Type B pancreatic cell (in vitro differentiated cells): ENCODE measurements around the gene GGA2. TPM values are rescaled to one million over a fixed set of nuclear protein-coding genes. Genes with fewer than 3 reads are reported as not detected.
"Not testable (repeated sequence)": the region's sequence is repeated elsewhere in the genome, so short reads cannot be mapped to it uniquely, and the experiment has no call there.

Experiments used
- DNase-seq: peaks from one replicate; pipeline ENCODE4 v3.0.0; 2021; ENCODE audit warnings: mixed read lengths; ENCODE audit not compliant: unreplicated experiment; ENCODE audit errors: extremely low spot score
- H3K27ac Mint-ChIP-seq: 2 replicates; pipeline ENCODE4 v1.8.0; 2021; ENCODE audit warnings: mild to moderate bottlenecking, mixed read lengths
- H3K27me3 Mint-ChIP-seq: 2 replicates; pipeline ENCODE4 v1.8.0; 2021; ENCODE audit warnings: mixed read lengths
- H3K36me3 Mint-ChIP-seq: 2 replicates; pipeline ENCODE4 v1.8.0; 2021; ENCODE audit warnings: mixed read lengths
- H3K4me1 Mint-ChIP-seq: one replicate; pipeline ENCODE4 v1.8.0; 2021; ENCODE audit warnings: mixed read lengths; ENCODE audit not compliant: unreplicated experiment
- H3K4me3 Mint-ChIP-seq: 2 replicates; pipeline ENCODE4 v1.8.0; 2021; ENCODE audit warnings: mild to moderate bottlenecking, mixed read lengths
- H3K9me3 Mint-ChIP-seq: 2 replicates; pipeline ENCODE4 v1.8.0; 2021; ENCODE audit warnings: mixed read lengths
- CTCF ChIP-seq: fragments of 200-600 bp; sonication (generic); conservative IDR thresholded peaks from 2 replicates; pipeline ENCODE4 v1.5.0; 2021; ENCODE audit warnings: antibody characterized with exemption, mild to moderate bottlenecking
- total RNA-seq: library from RNA; stranded (reverse); gene quantifications from 2 replicates; pipeline ENCODE4 v1.2.1, GENCODE V29; 2021; ENCODE audit warnings: low replicate concordance

GGA2 gene
- total RNA-seq, 1 donor from 2014 or later, result 105 TPM

GRCh38 chr16:23485257-23485614 lies 25.1 kb downstream of the GGA2 start:
- no peak for TF ChIP-seq CTCF
- Mint-ChIP-seq H3K4me1 (no peaks in the 10 kb centered on the region), H3K4me3 (no peak overlapping the region), H3K27me3 (no peaks in the 10 kb centered on the region), H3K36me3 (peaks cover 10% of the 10 kb centered on the region), H3K9me3 (no peaks in the 10 kb centered on the region), H3K27ac (no peak overlapping the region)
- no peak for DNase-seq

- Mint-ChIP-seq H3K27me3 (no peaks in the 10 kb centered on the region), H3K27ac (no peak overlapping the region), H3K4me1 (no peaks in the 10 kb centered on the region), H3K4me3 (no peak overlapping the region), H3K9me3 (no peaks in the 10 kb centered on the region), H3K36me3 (peaks cover 10% of the 10 kb centered on the region)
- no peak for TF ChIP-seq CTCF
- DNase-seq, result no peak
Measured at GRCh38 chr16:23484510-23485256, 25.6 kb downstream of the GGA2 start.

GRCh38 chr16:23483492-23483891 lies 26.8 kb downstream of the GGA2 start:
- DNase-seq, H3K27ac Mint-ChIP-seq, H3K4me3 Mint-ChIP-seq, H3K9me3 Mint-ChIP-seq, H3K4me1 Mint-ChIP-seq, H3K27me3 Mint-ChIP-seq: not testable (repeated sequence)
- peaks cover 16% of the 10 kb centered on the region for H3K36me3 Mint-ChIP-seq

- no peak for DNase-seq
- no peaks in the 10 kb centered on the region for H3K9me3 Mint-ChIP-seq
- H3K4me1 Mint-ChIP-seq, result no peaks in the 10 kb centered on the region
- no peak for TF ChIP-seq CTCF
- H3K36me3 Mint-ChIP-seq, result peaks cover 16% of the 10 kb centered on the region
- H3K4me3 Mint-ChIP-seq, result no peak overlapping the region
- H3K27ac Mint-ChIP-seq, result no peak overlapping the region
- H3K27me3 Mint-ChIP-seq, result no peaks in the 10 kb centered on the region
Measured at GRCh38 chr16:23482778-23483177, 27.5 kb downstream of the GGA2 start.

- no peak for TF ChIP-seq CTCF
- H3K36me3 Mint-ChIP-seq, result peaks cover 22% of the 10 kb centered on the region
- H3K4me3 Mint-ChIP-seq, result no peak overlapping the region
- H3K27ac Mint-ChIP-seq, result no peak overlapping the region
- H3K4me1 Mint-ChIP-seq, result no peaks in the 10 kb centered on the region
- no peaks in the 10 kb centered on the region for H3K9me3 Mint-ChIP-seq
- no peak for DNase-seq
- H3K27me3 Mint-ChIP-seq, result no peaks in the 10 kb centered on the region
Measured at GRCh38 chr16:23480257-23480656, 30.0 kb downstream of the GGA2 start.

- H3K4me1 Mint-ChIP-seq, result no peaks in the 10 kb centered on the region
- H3K36me3 Mint-ChIP-seq, result peaks cover 22% of the 10 kb centered on the region
- no peak for DNase-seq
- H3K4me3 Mint-ChIP-seq, result no peak overlapping the region
- no peaks in the 10 kb centered on the region for H3K27me3 Mint-ChIP-seq
- H3K27ac Mint-ChIP-seq, result no peak overlapping the region
- H3K9me3 Mint-ChIP-seq, result no peaks in the 10 kb centered on the region
- TF ChIP-seq CTCF, result no peak
Measured at GRCh38 chr16:23479138-23479537, 31.2 kb downstream of the GGA2 start.
